AG04449 (cell line): Measurements from ENCODE around the gene CCDC200.
A peak's percentile ranks its signal among the peaks of the same experiment; 100 is the strongest.

Experiments used
- CTCF ChIA-PET: fragments of 350-600 bp; formaldehyde crosslinking; extraction: SDS; loops from one replicate; lab custom pipeline; 2021; ENCODE audit warnings: antibody characterized with exemption; lab: Yijun Ruan, JAX
- POLR2A ChIA-PET: fragments of 400-600, 350-600 bp; formaldehyde crosslinking; extraction: SDS; loops from one replicate; lab custom pipeline; 2020; ENCODE audit warnings: antibody characterized with exemption, inconsistent platforms; lab: Yijun Ruan, JAX
- DNase-seq: peaks from one replicate; pipeline ENCODE4 v3.0.0-alpha.2; 2010; ENCODE audit warnings: low read depth, low spot score
- H3K4me3 ChIP-seq: 2 replicates; pipeline ENCODE4 v1.5.1; 2011; ENCODE audit warnings: low read depth, mild to moderate bottlenecking, control low read depth, low read length
- CTCF ChIP-seq: IDR thresholded peaks from one replicate; pipeline ENCODE4 v1.5.1; 2011; ENCODE audit warnings: mild to moderate bottlenecking, moderate library complexity, low read length, control low read depth, inconsistent platforms; ENCODE audit not compliant: insufficient read depth; ENCODE audit errors: missing control alignments

Gene CCDC200

DNA sequence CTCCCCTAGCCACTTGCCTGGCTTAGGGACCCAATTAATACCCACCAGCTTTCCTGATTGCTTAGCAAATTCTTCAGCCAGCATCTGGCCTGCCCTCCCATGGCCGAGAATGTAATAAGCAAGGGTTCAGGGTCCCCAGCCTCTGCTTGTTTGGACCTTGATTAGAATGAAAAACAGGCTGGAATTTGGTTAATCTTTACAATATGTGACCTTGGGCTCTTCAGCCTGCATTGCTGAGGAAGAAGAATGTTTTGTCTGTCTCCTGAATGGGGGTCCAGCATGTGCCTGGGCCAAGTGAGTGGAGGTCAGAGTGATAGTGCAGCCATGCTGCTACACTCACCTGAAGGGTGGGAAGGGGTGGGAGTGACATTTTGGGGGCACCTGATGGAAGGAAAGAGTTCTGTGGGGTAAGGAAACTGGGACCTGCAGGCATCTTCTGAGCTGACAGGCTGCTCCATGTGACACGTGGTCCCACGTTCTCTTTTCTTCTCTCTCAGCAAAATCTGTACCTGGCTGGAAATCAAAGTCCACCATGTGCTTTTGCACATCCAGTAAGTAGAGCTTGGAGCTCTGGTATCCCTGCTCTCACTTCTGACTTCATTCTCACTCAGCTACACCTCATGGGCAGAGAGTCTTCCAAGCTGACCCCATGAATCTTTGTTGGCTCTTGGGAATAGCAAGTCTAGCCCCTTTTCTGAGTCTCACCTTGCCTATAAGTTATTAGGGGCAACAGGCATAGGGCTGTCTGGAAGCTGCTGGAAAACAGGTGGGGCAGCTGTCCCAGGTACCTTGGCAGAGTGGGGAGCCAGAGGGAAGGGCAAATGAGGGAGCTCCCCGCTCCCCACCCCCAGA is 11.4 kb downstream of the CCDC200 start:
- DNase-seq, result no peak
- H3K4me3 ChIP-seq, result no peak overlapping the region
- ChIA-PET CTCF (interaction anchor here (1.6 kb wide), 1 partner anchor 10 kb away, joined by 5 read pairs; no protein-coding TSS in a partner anchor), POLR2A (interaction anchor here (0.8 kb wide), 1 partner anchor 99 kb away, joined by 3 read pairs; no protein-coding TSS in a partner anchor)
- no peak for TF ChIP-seq CTCF

- H3K4me3 ChIP-seq, result no peak overlapping the region
- ChIA-PET POLR2A (no interaction called here), CTCF (interaction anchor here (1.6 to 2.5 kb wide), 2 partner anchors 10 to 192 kb away, joined by 5 to 8 read pairs; no protein-coding TSS in a partner anchor)
- no peak for DNase-seq
- no peak for TF ChIP-seq CTCF
These were observed 12.1 kb downstream of the CCDC200 start for GRCh38 chr17:43216369-43216761.

DNA sequence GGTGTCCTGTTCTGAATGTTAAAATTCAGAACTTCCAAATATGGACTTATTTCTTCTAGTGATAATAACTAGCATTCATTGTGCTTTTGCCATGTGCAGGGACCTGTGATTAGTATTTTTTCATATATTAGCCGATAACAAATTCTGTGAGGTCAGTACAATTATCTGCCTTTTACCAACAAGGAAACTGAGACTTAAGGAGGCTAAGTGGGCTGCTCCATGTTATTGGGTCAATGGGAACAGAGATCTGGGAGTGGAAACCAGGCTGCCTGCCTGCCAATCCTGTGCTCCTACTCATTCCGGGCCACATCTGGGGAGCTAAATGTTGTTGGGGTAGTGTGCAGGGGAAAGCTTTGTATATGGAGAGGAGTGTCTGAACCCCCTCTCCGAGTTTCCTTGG is 13.1 kb downstream of the CCDC200 start:
- ChIA-PET POLR2A (no interaction called here), CTCF (interaction anchor here (2.5 kb wide), 1 partner anchor 191 kb away, joined by 8 read pairs; no protein-coding TSS in a partner anchor)
- TF ChIP-seq CTCF, result no peak
- DNase-seq, result no peak
- H3K4me3 ChIP-seq, result no peak overlapping the region

GRCh38 chr17:43213545-43213944 is 14.9 kb downstream of the CCDC200 start:
- ChIA-PET CTCF (interaction anchor here (1.2 kb wide), 1 partner anchor 9 kb away, joined by 4 read pairs; no protein-coding TSS in a partner anchor), POLR2A (interaction anchor here (3.3 kb wide), 1 partner anchor 102 kb away, joined by 27 read pairs; no protein-coding TSS in a partner anchor)
- DNase-seq, result no peak
- TF ChIP-seq CTCF, result no peak
- H3K4me3 ChIP-seq, result peak overlapping the region; percentile 13; the same call in 1 of the 2 replicates

- CTCF ChIA-PET, result interaction anchor here (1.2 to 1.9 kb wide), 4 partner anchors 9 to 102 kb away, joined by 3 to 9 read pairs (median 4); no protein-coding TSS in a partner anchor
- POLR2A ChIA-PET, result interaction anchor here (1.2 to 3.3 kb wide), 4 partner anchors 102 to 215 kb away, joined by 3 to 27 read pairs (median 5); partner anchors contain the start of gene RPL27
- DNase-seq, result no peak
- H3K4me3 ChIP-seq, result peak overlapping the region; percentile 61
- no peak for TF ChIP-seq CTCF
These were observed 15.6 kb downstream of the CCDC200 start for GRCh38 chr17:43212641-43213490.
